BE2C (cell line): ENCODE measurements around the gene SYNDIG1.

Source experiments
- DNase-seq: peaks from one replicate; pipeline ENCODE4 v3.0.0-alpha.2; 2020
- H3K27me3 ChIP-seq: fragments of 250-450 bp; sonication (Bioruptor Pico); 2 replicates; pipeline ENCODE4 v1.5.1; 2020; ENCODE audit warnings: mild to moderate bottlenecking
- H3K36me3 ChIP-seq: fragments of 250-450 bp; sonication (Bioruptor Pico); 2 replicates; pipeline ENCODE4 v1.5.1; 2020; ENCODE audit warnings: mild to moderate bottlenecking
- H3K4me1 ChIP-seq: fragments of 250-450 bp; sonication (Bioruptor Pico); 2 replicates; pipeline ENCODE4 v1.5.1; 2020
- H3K4me3 ChIP-seq: 2 replicates; pipeline ENCODE4 v1.5.1; 2011; ENCODE audit warnings: low read depth, low read length
- H3K9me3 ChIP-seq: fragments of 250-450 bp; sonication (Bioruptor Pico); 2 replicates; pipeline ENCODE4 v1.5.1; 2020
- TF ChIP-seq, protein P1 (sequence below): IDR thresholded peaks from 2 replicates; pipeline ENCODE4 v1.5.1; 2012; ENCODE audit warnings: mild to moderate bottlenecking, low read depth, low read length

The SYNDIG1 gene

DNA sequence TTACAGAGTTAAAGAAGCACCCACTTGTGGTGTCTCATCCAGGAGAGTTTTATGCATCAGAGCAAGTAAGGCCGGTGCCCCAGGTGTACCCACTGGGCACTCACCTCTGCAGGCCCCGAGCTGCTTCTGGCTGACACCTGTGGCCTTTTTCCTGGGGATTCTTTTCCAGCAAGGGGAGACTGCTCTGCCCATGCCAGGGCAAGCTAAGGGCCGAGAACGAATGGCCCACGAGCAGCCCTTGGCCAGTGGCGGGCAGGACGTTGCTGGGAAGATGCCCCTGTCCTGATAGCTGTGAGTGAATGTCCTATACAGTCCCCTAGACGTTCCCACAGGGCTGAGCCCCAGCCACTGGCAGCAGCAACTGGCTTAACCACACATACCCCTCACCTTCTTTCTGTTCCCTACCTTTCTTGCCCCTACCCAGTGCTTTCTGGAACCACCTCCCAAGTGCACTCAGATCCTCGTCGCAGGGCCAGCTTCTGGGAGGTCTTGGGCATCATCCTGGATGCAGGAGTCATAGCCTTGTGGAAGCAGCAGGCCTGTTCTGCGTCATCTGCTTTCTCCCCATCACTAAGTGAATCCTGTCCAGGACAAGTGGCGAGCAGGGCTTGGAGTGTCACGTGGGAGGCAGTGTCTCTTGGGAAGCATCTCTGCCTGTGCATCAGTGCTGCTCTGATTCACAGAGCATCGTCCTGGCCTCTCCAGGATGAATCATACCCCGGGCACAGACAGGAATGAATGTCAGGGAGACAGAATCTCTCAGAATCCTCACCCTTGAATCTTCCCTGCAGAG is 32.5 kb downstream of the SYNDIG1 start:
- Histone ChIP-seq H3K9me3 (no peaks in the 10 kb centered on the region), H3K36me3 (no peaks in the 10 kb centered on the region), H3K27me3 (no peaks in the 10 kb centered on the region), H3K4me1 (peaks cover 26% of the 10 kb centered on the region), H3K4me3 (no peak overlapping the region)
- TF ChIP-seq, protein P1, sequence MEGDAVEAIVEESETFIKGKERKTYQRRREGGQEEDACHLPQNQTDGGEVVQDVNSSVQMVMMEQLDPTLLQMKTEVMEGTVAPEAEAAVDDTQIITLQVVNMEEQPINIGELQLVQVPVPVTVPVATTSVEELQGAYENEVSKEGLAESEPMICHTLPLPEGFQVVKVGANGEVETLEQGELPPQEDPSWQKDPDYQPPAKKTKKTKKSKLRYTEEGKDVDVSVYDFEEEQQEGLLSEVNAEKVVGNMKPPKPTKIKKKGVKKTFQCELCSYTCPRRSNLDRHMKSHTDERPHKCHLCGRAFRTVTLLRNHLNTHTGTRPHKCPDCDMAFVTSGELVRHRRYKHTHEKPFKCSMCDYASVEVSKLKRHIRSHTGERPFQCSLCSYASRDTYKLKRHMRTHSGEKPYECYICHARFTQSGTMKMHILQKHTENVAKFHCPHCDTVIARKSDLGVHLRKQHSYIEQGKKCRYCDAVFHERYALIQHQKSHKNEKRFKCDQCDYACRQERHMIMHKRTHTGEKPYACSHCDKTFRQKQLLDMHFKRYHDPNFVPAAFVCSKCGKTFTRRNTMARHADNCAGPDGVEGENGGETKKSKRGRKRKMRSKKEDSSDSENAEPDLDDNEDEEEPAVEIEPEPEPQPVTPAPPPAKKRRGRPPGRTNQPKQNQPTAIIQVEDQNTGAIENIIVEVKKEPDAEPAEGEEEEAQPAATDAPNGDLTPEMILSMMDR = no peak
- DNase-seq = peak; percentile 94

DNA sequence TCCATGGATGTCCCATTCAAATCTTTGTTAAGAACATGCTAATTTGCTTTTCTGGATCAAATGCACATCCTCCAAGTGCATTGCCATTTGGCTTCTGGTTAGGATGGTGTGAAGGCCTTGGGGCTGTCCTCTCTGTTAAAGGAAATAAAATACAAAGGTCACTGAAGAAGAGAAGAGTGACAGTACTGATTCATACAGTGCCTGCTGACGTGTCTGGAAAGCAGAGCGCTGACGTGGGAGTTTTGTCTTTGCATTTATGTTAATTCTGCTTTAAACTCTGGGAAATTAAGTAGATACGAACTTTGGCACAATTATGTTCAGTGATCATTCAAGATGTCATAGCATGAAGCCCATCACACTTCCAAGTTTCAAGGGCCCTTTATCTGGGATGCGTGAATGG is 33.2 kb downstream of the SYNDIG1 start:
- DNase-seq = no peak
- no peaks in the 10 kb centered on the region for H3K36me3 ChIP-seq
- H3K27me3 ChIP-seq = no peaks in the 10 kb centered on the region
- TF ChIP-seq, protein P1 = no peak
- H3K9me3 ChIP-seq = no peaks in the 10 kb centered on the region
- H3K4me1 ChIP-seq = peaks cover 21% of the 10 kb centered on the region
- no peak overlapping the region for H3K4me3 ChIP-seq

DNA sequence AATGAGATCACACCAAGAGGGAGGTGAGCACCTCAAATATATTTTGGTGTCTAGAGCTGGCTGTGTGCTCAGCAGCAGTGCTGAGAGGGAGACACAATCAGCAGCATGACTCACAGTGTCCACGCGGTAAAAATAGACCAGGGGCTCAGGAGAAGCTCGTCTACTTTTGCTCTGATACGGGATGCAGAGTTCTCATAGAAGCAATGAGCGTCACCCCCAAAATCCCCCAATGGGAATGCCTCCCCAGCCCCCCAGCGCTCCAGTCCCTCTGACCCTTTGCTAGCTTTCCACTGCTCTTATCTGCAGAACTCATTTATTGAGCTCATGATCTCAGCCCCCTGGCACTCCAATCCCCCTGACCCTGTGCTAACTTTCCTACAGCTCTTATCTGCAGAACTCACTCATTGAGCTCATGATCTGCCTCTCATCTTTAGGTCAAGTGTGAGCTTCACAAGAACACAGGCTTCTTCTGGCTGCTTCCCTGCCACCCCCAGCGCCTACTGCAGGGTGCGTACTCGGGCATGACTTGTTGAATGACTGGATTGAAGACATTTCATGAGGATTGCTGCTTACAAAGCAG is 34.0 kb downstream of the SYNDIG1 start:
- Histone ChIP-seq H3K4me1 (peaks cover 21% of the 10 kb centered on the region), H3K27me3 (no peaks in the 10 kb centered on the region), H3K4me3 (no peak overlapping the region), H3K36me3 (no peaks in the 10 kb centered on the region), H3K9me3 (no peaks in the 10 kb centered on the region)
- peak; percentile 34 for DNase-seq
- TF ChIP-seq, protein P1 = peak; percentile 12; the same call in 1 of the 2 replicates

DNA sequence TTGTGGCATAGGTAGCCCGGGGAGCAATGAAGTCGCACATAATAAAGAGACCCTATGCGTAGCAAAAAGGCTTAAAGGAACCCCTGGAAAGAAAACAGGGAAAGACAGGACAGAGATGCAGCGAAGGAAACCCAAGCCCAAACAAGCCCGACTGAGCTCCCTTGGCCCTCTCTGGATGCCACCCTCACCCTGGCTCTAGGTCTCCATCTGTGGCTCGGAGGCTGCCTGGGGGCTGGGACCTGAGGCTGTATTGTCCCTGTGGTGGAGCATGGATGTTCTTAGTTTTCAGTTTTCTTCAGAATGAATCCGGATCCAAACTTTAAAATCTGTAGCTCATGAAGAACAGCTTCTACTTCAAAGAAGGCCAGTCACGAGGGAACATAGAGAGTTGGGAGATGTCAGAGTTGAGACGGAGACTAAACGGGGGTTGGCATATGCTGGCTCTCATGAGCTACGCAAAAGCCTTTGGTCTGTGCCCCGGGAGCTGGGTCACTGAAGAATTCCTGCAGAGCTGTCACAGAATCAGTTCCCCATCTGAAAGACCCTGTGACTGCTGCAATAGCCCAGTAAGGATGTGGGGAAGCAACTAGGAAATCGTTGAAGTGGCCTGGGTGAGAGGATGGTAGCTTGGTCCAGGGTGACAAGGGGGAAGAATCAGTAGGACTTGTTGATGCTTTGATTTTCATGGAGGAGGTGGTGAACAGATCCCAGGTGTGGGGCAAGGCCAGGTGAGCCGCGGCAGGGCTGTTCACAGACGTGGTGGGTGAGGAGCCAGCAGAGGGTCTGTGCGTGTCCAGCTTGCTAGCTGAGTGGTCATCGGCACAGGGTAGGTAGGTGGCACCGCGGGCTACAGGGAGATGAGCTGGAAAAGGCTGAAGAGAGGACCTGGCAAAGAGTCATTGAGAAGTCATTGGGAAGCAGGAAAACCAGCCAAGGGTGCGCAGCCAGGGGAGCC is 35.2 kb downstream of the SYNDIG1 start:
- Histone ChIP-seq H3K4me1 (peaks cover 21% of the 10 kb centered on the region), H3K27me3 (no peaks in the 10 kb centered on the region), H3K4me3 (no peak overlapping the region), H3K9me3 (no peaks in the 10 kb centered on the region), H3K36me3 (no peaks in the 10 kb centered on the region)
- DNase-seq = no peak
- TF ChIP-seq, protein P1 = no peak

DNA sequence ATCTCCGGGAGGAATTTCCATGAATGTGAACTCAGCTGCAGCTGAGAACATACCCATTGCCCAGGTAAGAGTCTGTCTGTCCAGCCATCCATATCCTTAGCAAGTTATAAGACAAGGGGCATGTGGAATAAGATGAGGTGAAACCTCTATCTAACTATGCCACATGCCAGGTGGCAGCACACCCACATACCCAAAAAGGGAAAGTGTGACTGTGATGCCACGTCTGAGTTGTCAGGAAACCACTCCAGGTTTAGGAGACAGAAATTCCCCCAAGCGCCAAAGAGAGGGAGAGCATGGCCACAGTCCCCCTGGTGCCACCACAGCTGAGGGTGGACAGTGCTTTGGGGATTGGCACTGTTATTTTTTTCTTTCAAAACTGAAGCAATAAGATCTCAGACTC is 36.7 kb downstream of the SYNDIG1 start:
- Histone ChIP-seq H3K9me3 (no peaks in the 10 kb centered on the region), H3K4me3 (no peak overlapping the region), H3K4me1 (peaks cover 21% of the 10 kb centered on the region), H3K36me3 (no peaks in the 10 kb centered on the region), H3K27me3 (no peaks in the 10 kb centered on the region)
- no peak for DNase-seq
- TF ChIP-seq, protein P1 = no peak
